Measurements from ENCODE around the gene RGS5. TPM values are rescaled to one million over a fixed set of nuclear protein-coding genes. Genes with fewer than 3 reads are reported as not detected.

The RGS5 gene
- total and polyA plus RNA-seq, 7 donors = 2.8 to 285 (median 155) TPM

DNA sequence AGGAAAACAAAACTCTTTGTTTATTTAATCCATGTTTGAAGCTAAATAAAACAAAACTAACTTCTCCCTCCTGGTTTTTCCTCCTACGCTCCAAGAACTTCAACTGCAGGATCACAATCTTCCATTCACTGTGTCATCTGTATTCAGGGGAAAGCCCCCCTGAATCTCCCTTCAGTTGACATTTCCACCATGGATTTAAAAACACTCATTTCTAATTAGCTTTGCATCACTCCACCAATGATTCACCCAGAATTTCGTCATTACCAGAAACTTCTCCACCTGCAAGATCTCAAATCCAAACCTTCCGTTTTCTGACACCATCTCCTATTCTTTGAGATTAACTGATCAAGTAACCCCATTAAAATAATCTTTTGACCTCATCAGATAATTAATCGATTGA is 10.9 kb upstream of the RGS5 start:
- WGBS, 2 donors = 86 to 88% methylated on average over 4 of the region's 4 CpGs
- H3K36me3 ChIP-seq = no peaks in the 10 kb centered on the region
- no peak overlapping the region for H3K27ac ChIP-seq
- DNase-seq = no peak
- intact Hi-C loops (cut with DNase I) = no loop called here
- no peaks in the 10 kb centered on the region for H3K4me1 ChIP-seq
- TF ChIP-seq, protein P1, sequence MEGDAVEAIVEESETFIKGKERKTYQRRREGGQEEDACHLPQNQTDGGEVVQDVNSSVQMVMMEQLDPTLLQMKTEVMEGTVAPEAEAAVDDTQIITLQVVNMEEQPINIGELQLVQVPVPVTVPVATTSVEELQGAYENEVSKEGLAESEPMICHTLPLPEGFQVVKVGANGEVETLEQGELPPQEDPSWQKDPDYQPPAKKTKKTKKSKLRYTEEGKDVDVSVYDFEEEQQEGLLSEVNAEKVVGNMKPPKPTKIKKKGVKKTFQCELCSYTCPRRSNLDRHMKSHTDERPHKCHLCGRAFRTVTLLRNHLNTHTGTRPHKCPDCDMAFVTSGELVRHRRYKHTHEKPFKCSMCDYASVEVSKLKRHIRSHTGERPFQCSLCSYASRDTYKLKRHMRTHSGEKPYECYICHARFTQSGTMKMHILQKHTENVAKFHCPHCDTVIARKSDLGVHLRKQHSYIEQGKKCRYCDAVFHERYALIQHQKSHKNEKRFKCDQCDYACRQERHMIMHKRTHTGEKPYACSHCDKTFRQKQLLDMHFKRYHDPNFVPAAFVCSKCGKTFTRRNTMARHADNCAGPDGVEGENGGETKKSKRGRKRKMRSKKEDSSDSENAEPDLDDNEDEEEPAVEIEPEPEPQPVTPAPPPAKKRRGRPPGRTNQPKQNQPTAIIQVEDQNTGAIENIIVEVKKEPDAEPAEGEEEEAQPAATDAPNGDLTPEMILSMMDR (IDR thresholded peaks at IDR 0.05) = no peak
- no peak for TF ChIP-seq POLR2A (IDR thresholded peaks at IDR 0.05)
- TF ChIP-seq EP300 (IDR thresholded peaks at IDR 0.05) = no peak
- TF ChIP-seq POLR2AphosphoS5 (IDR thresholded peaks at IDR 0.05) = no peak
- no peaks in the 10 kb centered on the region for H3K9me3 ChIP-seq
- no peaks in the 10 kb centered on the region for H3K27me3 ChIP-seq
- no peak overlapping the region for H3K4me3 ChIP-seq

DNA sequence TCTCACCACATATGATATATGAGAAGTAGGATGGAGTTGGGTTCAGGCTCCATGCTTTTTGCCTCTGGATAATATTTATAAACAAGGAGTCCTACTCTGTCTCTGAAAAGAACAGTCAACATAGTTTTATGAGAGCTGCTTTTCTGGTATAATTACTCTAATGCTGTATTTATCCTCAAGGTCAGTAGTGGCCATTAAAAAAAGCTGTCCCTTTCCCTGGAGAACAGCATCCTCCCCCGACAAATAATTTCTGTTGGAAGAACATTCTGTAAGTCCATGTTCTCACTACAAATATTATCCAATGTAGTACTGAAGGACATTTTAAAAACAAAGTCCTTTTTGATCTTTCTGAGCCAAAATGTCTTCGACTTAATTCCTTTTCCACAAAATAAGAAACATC is 9.0 kb upstream of the RGS5 start:
- WGBS, 2 donors = 76 to 86% methylated on average over 2 of the region's 2 CpGs
- intact Hi-C loops (cut with DNase I) = no loop called here
- H3K4me3 ChIP-seq = no peak overlapping the region
- H3K27ac ChIP-seq = peak overlapping the region in 1 of 4 donors; percentile 5
- no peaks in the 10 kb centered on the region for H3K27me3 ChIP-seq
- H3K9me3 ChIP-seq = no peaks in the 10 kb centered on the region
- no peaks in the 10 kb centered on the region for H3K36me3 ChIP-seq
- H3K4me1 ChIP-seq = no peaks in the 10 kb centered on the region
- DNase-seq = no peak
- no peak for TF ChIP-seq EP300 (IDR thresholded peaks at IDR 0.05)
- TF ChIP-seq POLR2A (IDR thresholded peaks at IDR 0.05) = no peak

DNA sequence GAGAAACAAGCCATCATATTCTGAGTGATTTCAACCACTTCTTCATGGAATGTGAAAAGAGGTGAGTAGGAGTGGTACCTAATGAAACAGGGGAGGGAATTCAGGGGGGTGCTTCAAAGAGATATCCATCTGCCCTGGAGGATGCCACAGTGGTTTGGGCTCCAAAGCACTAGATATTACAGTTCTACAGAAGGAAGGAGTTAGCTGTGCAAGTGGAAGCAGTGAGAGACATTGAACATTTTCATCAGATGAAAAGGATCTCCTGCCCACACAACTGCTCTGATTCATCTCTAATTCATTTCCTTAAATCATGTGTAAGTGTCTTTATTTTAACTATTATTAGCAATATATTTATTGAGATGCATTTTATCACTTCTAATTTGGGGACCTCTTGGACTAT is 2.8 kb upstream of the RGS5 start:
- TF ChIP-seq POLR2AphosphoS5 (IDR thresholded peaks at IDR 0.05) = no peak
- TF ChIP-seq POLR2A (IDR thresholded peaks at IDR 0.05) = no peak
- TF ChIP-seq EP300 (IDR thresholded peaks at IDR 0.05) = no peak
- TF ChIP-seq, protein P1 (IDR thresholded peaks at IDR 0.05) = no peak
- Histone ChIP-seq H3K27me3 (no peaks in the 10 kb centered on the region), H3K36me3 (no peaks in the 10 kb centered on the region), H3K4me1 (peaks cover 0 to 18% (median 6%) of the 10 kb centered on the region in 4 donors), H3K27ac (no peak overlapping the region), H3K9me3 (no peaks in the 10 kb centered on the region), H3K4me3 (no peak overlapping the region)
- intact Hi-C loops (cut with DNase I) = no loop called here
- no peak for DNase-seq

DNA sequence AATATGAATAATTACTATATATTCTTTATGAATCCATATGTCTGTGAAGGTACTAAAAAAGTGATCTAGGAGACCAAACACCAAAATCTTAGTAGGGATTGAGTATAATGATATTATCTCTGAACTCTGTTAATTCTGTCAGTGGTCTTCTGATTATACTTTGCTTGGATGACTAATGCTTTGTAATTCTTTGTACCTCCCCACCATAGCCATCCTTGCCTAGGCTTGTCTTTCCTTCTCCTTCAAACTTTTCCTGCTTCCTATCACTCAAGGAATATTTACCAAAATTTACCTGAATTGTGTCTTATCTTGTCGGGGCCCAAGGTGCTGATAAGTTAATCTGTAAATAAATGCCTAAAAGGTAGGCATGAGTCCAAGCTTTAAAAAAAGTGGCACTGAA is 845 bp upstream of the RGS5 start:
- Histone ChIP-seq H3K36me3 (no peaks in the 10 kb centered on the region), H3K4me3 (no peak overlapping the region), H3K27me3 (no peaks in the 10 kb centered on the region), H3K9me3 (no peaks in the 10 kb centered on the region), H3K4me1 (peaks cover 0 to 24% (median 9%) of the 10 kb centered on the region in 4 donors), H3K27ac (peak overlapping the region; percentile 37 to 74 (median 70))
- intact Hi-C loops (cut with DNase I) = no loop called here
- 46 to 80% methylated on average over 1 of the region's 1 CpG for WGBS, 2 donors
- DNase-seq = no peak
- TF ChIP-seq, protein P1 (IDR thresholded peaks at IDR 0.05) = no peak
- TF ChIP-seq POLR2AphosphoS5 (IDR thresholded peaks at IDR 0.05) = no peak
- TF ChIP-seq POLR2A (IDR thresholded peaks at IDR 0.05) = no peak
- TF ChIP-seq EP300 (IDR thresholded peaks at IDR 0.05) = no peak

DNA sequence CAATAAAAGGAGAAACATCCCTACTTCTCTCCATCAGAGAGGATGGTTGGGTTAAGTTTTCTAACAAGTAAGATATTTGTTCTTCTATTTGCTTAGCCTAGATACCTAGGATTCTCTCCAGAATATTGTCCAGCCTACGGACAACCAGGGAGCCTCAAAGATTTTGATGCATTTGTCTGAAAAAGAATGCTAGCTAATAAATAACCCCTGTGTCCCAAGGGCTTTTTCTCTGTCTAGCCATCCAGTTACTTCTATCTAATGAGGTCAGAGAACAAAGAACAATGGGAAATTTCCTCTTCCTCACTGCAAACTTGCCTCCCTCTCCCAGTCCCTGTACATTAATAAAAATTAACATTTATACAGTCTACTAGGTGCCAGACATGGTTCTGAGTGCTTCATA is 810 bp downstream of the RGS5 start:
- intact Hi-C loops (cut with DNase I) = no loop called here
- H3K4me1 ChIP-seq = peaks cover 0 to 24% (median 11%) of the 10 kb centered on the region in 4 donors
- no peaks in the 10 kb centered on the region for H3K9me3 ChIP-seq
- peak overlapping the region; percentile 37 to 74 (median 70) for H3K27ac ChIP-seq
- TF ChIP-seq, protein P1 (IDR thresholded peaks at IDR 0.05) = no peak
- TF ChIP-seq POLR2AphosphoS5 (IDR thresholded peaks at IDR 0.05) = no peak
- no peak for TF ChIP-seq POLR2A (IDR thresholded peaks at IDR 0.05)
- no peak for TF ChIP-seq EP300 (IDR thresholded peaks at IDR 0.05)
- WGBS, 2 donors = 75 to 90% methylated on average over 1 of the region's 1 CpG
- H3K27me3 ChIP-seq = no peaks in the 10 kb centered on the region
- no peaks in the 10 kb centered on the region for H3K36me3 ChIP-seq
- H3K4me3 ChIP-seq = peak overlapping the region; percentile 12 to 41 (median 33)
- DNase-seq = no peak

All from sigmoid colon (tissue), 7 donors.